ENCODE measurements around the gene ASCL3. TPM values are rescaled to one million over a fixed set of nuclear protein-coding genes. Genes with fewer than 3 reads are reported as not detected.
"Not testable (repeated sequence)": the region's sequence is repeated elsewhere in the genome, so short reads cannot be mapped to it uniquely, and the experiment has no call there.

ASCL3 gene
- total RNA-seq, 4 donors from 2014 or later, result not detected

DNA sequence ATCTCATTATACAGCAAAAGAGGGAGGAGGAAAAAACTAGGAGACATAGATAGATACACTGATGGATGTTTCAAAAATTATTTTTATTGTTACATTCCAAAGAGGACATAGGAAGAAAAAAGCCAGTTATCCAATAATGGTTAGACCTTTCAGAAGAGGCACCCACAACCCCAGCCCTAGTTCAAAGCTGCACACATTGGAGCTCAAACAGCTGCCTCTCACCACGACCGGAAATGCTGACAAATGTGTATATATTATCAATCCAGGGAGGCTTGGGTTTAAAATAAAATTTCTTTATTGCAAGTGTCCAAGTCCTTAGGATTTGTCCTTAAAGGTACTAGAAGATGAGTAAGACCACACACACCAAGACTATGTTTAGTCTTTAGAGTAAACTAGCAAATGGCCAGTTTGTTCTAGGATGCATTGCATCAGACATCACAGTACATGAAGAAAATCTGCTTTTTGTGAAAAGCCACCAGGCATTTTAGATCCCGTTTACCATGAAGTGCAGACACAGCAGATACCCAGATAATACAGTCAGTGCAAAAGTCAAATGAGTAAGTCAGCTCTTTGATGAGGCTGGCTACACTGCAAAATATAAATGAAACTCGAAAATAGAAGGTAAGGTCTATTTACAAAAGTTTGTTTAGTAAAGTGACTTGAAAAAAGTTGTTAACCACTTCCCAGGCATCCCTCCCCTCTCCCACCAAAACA, 4.6 kb upstream of the ASCL3 start:
- no peaks in the 10 kb centered on the region for H3K36me3 ChIP-seq
- no peak overlapping the region for H3K4me3 ChIP-seq
- intact Hi-C loops (cut with DNase I; ENCODE audit: low total_unique reads), result no loop called here
- H3K27ac ChIP-seq, result no peak overlapping the region
- DNase-seq, result no peak
- TF ChIP-seq, protein P1, sequence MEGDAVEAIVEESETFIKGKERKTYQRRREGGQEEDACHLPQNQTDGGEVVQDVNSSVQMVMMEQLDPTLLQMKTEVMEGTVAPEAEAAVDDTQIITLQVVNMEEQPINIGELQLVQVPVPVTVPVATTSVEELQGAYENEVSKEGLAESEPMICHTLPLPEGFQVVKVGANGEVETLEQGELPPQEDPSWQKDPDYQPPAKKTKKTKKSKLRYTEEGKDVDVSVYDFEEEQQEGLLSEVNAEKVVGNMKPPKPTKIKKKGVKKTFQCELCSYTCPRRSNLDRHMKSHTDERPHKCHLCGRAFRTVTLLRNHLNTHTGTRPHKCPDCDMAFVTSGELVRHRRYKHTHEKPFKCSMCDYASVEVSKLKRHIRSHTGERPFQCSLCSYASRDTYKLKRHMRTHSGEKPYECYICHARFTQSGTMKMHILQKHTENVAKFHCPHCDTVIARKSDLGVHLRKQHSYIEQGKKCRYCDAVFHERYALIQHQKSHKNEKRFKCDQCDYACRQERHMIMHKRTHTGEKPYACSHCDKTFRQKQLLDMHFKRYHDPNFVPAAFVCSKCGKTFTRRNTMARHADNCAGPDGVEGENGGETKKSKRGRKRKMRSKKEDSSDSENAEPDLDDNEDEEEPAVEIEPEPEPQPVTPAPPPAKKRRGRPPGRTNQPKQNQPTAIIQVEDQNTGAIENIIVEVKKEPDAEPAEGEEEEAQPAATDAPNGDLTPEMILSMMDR (IDR thresholded peaks at IDR 0.05), result no peak
- TF ChIP-seq POLR2A (IDR thresholded peaks at IDR 0.05), result no peak
- H3K27me3 ChIP-seq, result no peaks in the 10 kb centered on the region
- no peaks in the 10 kb centered on the region for H3K4me1 ChIP-seq
- no peaks in the 10 kb centered on the region for H3K9me3 ChIP-seq

DNA sequence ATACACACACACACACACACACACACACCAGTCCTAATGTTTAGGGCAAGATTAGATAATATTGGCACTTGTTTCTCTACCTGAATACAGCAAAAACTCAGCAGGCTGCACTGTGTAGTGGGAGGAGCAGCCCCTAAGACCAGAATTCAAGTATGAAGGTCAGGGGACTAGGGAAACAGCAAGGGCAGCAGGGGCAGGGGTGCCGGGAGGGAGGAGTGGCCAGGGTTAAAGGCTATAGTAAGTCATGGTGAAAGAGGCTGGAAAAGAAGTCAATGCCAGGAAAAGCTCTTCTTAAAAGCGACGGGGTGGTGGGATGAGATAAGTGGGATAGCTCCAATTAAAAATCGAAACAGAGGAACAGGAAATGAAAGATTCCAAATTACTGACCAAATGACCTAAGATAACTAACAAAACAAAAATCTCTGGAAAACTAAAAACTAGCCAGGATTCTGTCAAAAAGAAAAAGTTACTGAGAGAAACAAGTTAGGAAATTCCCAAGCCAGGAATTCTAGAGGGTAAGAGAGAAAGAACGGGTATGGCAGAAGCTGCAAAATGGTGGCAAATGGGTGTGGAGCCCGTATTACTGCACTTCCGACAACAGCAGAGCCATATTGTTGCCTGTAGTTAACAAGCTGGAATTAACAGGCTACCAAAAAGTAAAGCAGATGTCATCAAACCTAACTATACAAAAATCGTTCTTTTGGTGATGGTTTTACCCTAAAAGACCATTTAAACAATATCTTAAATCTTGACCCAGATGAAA, 1.3 kb downstream of the ASCL3 start:
- TF ChIP-seq, protein P1 (IDR thresholded peaks at IDR 0.05), result no peak
- TF ChIP-seq POLR2A (IDR thresholded peaks at IDR 0.05), result no peak
- Histone ChIP-seq H3K27ac (no peak overlapping the region), H3K36me3 (no peaks in the 10 kb centered on the region), H3K27me3 (no peaks in the 10 kb centered on the region), H3K4me1 (no peaks in the 10 kb centered on the region), H3K9me3 (no peaks in the 10 kb centered on the region), H3K4me3 (no peak overlapping the region)
- intact Hi-C loops (cut with DNase I; ENCODE audit: low total_unique reads), result no loop called here
- no peak for DNase-seq

DNA sequence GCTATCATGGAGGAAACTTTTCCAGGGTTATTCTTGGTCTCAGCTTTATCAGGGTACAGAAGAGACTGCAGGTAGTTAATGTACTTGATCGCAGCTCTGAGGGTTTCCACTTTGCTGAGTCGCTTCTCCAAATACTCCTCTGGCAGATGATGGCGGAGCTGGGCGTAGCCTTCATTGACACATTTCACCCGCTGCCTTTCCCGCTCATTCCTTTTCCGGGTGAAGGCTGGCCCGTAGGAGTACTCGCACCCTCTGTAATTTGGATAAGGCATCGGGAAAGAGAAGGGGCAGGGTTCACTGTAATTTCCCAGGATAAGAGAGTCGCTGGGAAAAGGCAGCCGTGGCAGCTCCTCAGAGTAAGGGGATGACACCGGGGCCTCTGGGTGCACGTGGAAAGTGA, 5.2 kb downstream of the ASCL3 start:
- intact Hi-C loops (cut with DNase I; ENCODE audit: low total_unique reads), result no loop called here
- no peaks in the 10 kb centered on the region for H3K4me1 ChIP-seq
- no peak overlapping the region for H3K4me3 ChIP-seq
- H3K27me3 ChIP-seq, result no peaks in the 10 kb centered on the region
- H3K27ac ChIP-seq, result no peak overlapping the region
- no peaks in the 10 kb centered on the region for H3K9me3 ChIP-seq
- no peak for TF ChIP-seq POLR2A (IDR thresholded peaks at IDR 0.05)
- TF ChIP-seq, protein P1 (IDR thresholded peaks at IDR 0.05), result no peak
- no peaks in the 10 kb centered on the region for H3K36me3 ChIP-seq
- no peak for DNase-seq

DNA sequence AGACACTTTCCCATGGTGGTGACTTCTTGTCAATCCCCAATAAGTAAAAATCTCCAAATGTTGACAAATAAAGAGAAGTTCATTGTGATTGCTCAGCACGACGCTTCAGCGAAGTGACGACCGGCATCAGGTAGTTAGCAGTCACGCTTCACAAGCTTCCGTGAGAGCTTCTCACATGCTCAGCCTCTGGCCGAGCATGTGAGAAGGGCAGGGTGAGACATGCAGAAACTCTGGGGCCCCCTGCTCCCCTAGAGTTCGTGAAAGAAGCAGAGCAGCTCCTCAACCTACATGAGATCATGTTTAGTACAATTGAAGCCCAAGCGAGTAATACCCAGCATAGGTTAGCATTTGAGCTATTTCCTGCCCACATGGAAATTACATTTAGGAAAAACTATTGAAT, 5.7 kb downstream of the ASCL3 start:
- Histone ChIP-seq H3K36me3 (no peaks in the 10 kb centered on the region), H3K27ac (no peak overlapping the region), H3K4me1 (no peaks in the 10 kb centered on the region), H3K9me3 (no peaks in the 10 kb centered on the region), H3K4me3 (no peak overlapping the region), H3K27me3 (no peaks in the 10 kb centered on the region)
- TF ChIP-seq, protein P1 (IDR thresholded peaks at IDR 0.05), result no peak
- no peak for TF ChIP-seq POLR2A (IDR thresholded peaks at IDR 0.05)
- intact Hi-C loops (cut with DNase I; ENCODE audit: low total_unique reads), result no loop called here
- DNase-seq, result no peak

DNA sequence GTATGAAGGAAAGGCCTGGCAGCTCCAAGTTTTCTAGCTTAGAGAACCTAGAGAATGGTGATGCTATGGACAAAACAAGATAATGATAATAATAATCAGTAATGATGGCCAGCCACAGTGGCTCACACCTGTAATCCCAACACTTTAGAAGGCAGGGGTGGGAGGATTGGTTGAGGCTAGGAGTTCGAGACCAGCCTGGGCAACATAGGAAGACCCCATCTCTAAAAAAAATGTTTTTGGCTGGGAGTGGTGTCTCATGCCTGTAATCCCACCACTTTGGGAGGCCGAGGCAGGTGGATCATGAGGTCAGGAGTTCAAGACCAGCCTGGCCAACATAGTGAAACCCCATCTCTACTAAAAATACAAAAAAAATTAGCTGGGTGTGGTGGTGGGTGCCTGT, 7.0 kb downstream of the ASCL3 start:
- H3K9me3 ChIP-seq; DNase-seq; intact Hi-C loops (cut with DNase I; ENCODE audit: low total_unique reads); H3K27ac ChIP-seq; H3K27me3 ChIP-seq; H3K4me1 ChIP-seq; H3K36me3 ChIP-seq; H3K4me3 ChIP-seq: not testable (repeated sequence)
